NCI-H510A treated with DMSO at 0.1 percent for 48 hours (cell line): ENCODE results near the gene EIF1.

Experiments
- DNase-seq: peaks from one replicate; lab custom pipeline; 2025; lab: John Stamatoyannopoulos, UW

EIF1 gene

DNA sequence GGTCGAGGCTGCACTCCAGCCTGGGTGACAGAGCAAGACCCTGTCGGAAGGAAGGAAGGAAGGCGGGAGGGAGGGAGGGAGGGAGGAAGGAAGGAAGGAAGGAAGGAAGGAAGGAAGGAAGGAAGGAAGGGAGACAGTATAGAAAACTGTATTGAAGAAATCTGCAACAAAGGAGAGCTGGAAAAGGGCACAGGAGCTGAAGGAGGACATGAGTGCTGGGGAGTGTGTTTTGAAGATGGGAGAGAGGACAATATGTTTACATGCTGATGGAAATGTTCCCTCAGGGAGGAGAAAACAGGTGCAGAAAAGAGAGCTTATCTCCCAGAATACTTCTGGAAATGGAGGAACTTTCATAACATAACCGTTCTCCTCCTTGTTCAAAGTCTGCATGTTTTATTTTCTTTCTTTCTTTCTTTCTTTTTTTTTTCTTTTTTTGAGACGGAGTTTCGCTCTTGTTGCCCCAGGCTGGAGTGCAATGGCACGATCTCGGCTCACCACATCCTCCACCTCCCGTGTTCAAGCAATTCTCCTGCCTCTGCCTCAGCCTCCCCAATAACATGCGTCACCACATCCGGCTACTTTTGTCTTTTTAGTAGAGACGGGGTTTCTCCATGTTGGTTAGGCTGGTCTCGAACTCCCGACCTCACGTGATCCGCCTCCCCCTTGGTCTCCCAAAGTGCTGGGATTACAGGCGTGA lies 48.4 kb downstream of the EIF1 start:
- DNase-seq, result no peak

GRCh38 chr17:41737680-41738023 lies 49.0 kb downstream of the EIF1 start:
- DNase-seq, result no peak

GRCh38 chr17:41738077-41738800 lies 49.6 kb downstream of the EIF1 start:
- peak; percentile 91 for DNase-seq

DNA sequence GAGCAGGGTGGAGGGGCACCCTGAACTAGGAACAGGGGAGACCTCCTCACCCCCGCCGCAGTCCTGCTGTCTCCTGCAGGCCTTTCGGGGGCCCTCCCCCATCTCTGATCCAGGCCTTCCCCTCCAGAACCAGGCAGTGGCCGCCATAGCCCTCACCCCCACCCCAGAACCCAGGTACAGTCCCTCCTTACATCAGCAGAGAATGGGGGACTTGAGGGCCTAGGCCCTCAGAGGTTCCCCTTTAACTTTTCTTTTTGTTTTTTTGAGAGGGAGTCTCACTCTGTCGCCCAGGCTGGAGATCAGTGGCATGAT lies 50.1 kb downstream of the EIF1 start:
- no peak for DNase-seq

- peak; percentile 45 for DNase-seq
These were observed 51.1 kb downstream of the EIF1 start for GRCh38 chr17:41739661-41740352.

DNA sequence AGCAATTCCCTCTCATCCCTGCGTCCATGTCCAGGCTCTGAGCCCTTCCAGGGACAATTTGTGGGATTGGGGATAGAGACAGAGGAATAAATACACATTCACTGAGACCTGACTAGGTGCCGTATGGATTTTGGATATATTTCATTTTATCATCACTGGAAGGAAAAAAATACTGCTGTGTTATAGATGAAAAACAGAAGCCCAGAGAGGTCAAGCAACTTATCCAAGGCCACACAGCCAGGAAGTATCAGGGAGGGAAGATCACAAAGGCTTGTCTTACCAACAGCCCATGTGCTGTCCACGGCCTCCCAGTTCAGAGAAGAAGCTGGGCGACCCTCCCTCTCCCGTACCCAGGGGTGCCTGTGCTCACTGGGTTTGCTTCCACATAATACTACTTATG lies 51.8 kb downstream of the EIF1 start:
- DNase-seq, result no peak

DNA sequence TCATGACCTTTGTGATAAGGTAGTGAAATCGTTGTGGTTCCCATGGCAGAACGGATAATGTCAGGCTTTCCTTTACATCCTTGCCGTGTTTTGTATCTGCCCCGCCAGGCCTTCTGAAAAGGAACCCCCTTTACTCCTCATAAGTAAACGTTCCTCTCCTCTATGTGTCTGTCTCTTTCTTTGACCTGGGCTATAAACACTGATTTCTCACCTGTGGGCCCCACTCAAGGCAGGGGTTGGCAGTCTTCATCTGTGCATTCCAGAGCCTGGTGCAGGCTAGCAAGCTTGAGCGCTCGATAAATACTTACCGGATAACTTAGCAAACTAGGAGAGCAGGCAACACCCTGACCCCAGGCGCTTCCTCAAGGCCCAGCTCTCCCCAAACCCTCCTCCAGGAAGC lies 53.0 kb downstream of the EIF1 start:
- DNase-seq, result no peak
